Endothelial cell of umbilical vein (primary cell): ENCODE data around the gene FIGLA. TPM values are rescaled to one million over a fixed set of nuclear protein-coding genes. Genes with fewer than 3 reads are reported as not detected.

Source experiments
- BruUV-seq: library from RNA; stranded (reverse); fragments of 400-500 nt; replicated peaks from 2 replicates; lab custom pipeline; 2021; lab: Mats Ljungman, UMichigan
- CTCF ChIA-PET: fragments of 300-600, 350-600 bp; sonication (Branson Sonifier 250); formaldehyde crosslinking; loops from one replicate; lab custom pipeline; 2021; ENCODE audit warnings: antibody characterized with exemption, inconsistent platforms; lab: Charles Lee
- POLR2A ChIA-PET: fragments of 300-600, 350-600 bp; sonication (Branson Sonifier 250); formaldehyde crosslinking; loops from one replicate; lab custom pipeline; 2021; ENCODE audit warnings: antibody characterized with exemption, inconsistent platforms; lab: Charles Lee
- DNase-seq: peaks from one replicate; pipeline ENCODE4 v3.0.0-alpha.2; 2011; ENCODE audit warnings: low read depth, low spot score
- FAIRE-seq: peaks from 2 replicates; lab custom pipeline; 2011; peaks lifted over from hg19 to GRCh38; lab: Jason Lieb, UNC
- H2AFZ ChIP-seq: 2 replicates; pipeline ENCODE4 v1.6.0; 2012; ENCODE audit warnings: low read depth, low read length, control low read depth, inconsistent platforms
- H3K27ac ChIP-seq: 2 replicates; pipeline ENCODE4 v1.5.1; 2011; ENCODE audit warnings: low read depth, mild to moderate bottlenecking, control low read depth, low read length, moderate library complexity; ENCODE audit not compliant: insufficient read depth
- H3K27me3 ChIP-seq, 2 experiments: 2 replicates each; pipeline versions ENCODE4 v1.6.0 to v1.6.1; 2011; ENCODE audit warnings: low read length in 2 of 2, mixed read lengths in 1 of 2; ENCODE audit not compliant: control insufficient read depth in 2 of 2, insufficient read depth in 2 of 2
- H3K36me3 ChIP-seq, 2 experiments: 2 replicates in 1 of 2; 3 replicates in 1 of 2; pipeline ENCODE4 v1.5.1; 2011; ENCODE audit warnings: low read length in 2 of 2, mild to moderate bottlenecking in 1 of 2, moderate library complexity in 1 of 2; ENCODE audit not compliant: control insufficient read depth in 2 of 2, insufficient read depth in 2 of 2; ENCODE audit errors: extremely low read depth in 1 of 2
- H3K4me1 ChIP-seq: 3 replicates; pipeline ENCODE4 v1.5.1; 2011; ENCODE audit warnings: mild to moderate bottlenecking, low read length; ENCODE audit not compliant: control insufficient read depth, insufficient read depth; ENCODE audit errors: extremely low read depth
- H3K4me2 ChIP-seq: 2 replicates; pipeline ENCODE4 v1.6.1; 2011; ENCODE audit warnings: low read length, control low read depth, mixed read lengths; ENCODE audit not compliant: insufficient read depth
- H3K4me3 ChIP-seq, 3 experiments: fragments of 200-600 bp in 1 of 3; sonication (generic), shearing (Covaris generic) in 1 of 3; replicated peaks in 1 of 3; 2 replicates each; pipeline ENCODE4 v1.5.1; 2011 to 2016; ENCODE audit warnings: control low read depth in 3 of 3, low read length in 3 of 3, mild to moderate bottlenecking in 2 of 3, inconsistent platforms in 1 of 3, low read depth in 1 of 3, moderate library complexity in 1 of 3; ENCODE audit not compliant: insufficient read depth in 1 of 3
- H3K79me2 ChIP-seq: 2 replicates; pipeline ENCODE4 v1.6.0; 2012; ENCODE audit warnings: low read length, inconsistent platforms; ENCODE audit not compliant: control insufficient read depth, insufficient read depth
- H3K9ac ChIP-seq: replicated peaks from 2 replicates; pipeline ENCODE3; 2011; ENCODE audit warnings: low read length, control low read depth; ENCODE audit not compliant: insufficient read depth; ENCODE audit errors: extremely low read depth
- H3K9me1 ChIP-seq: replicated peaks from 3 replicates; pipeline ENCODE4 v1.6.0; 2011; ENCODE audit warnings: mild to moderate bottlenecking, low read length; ENCODE audit not compliant: control insufficient read depth, insufficient read depth; ENCODE audit errors: extremely low read depth
- H3K9me3 ChIP-seq: replicated peaks from 2 replicates; pipeline ENCODE4 v1.5.1; 2012; ENCODE audit warnings: low read length, inconsistent platforms; ENCODE audit not compliant: control insufficient read depth, insufficient read depth
- H4K20me1 ChIP-seq: replicated peaks from 2 replicates; pipeline ENCODE3; 2011; ENCODE audit warnings: mild to moderate bottlenecking, low read length; ENCODE audit not compliant: control insufficient read depth, insufficient read depth; ENCODE audit errors: extremely low read depth
- EZH2 ChIP-seq: IDR thresholded peaks from 2 replicates; pipeline ENCODE4 v1.6.1; 2012; ENCODE audit warnings: borderline replicate concordance, low read depth, mild to moderate bottlenecking, moderate library complexity, low read length, inconsistent platforms; ENCODE audit not compliant: severe bottlenecking
- FOS ChIP-seq: IDR thresholded peaks from 2 replicates; pipeline ENCODE4 v1.6.1; 2011; ENCODE audit warnings: mild to moderate bottlenecking, low read length, moderate library complexity, borderline replicate concordance; ENCODE audit not compliant: insufficient read depth
- GATA2 ChIP-seq: IDR thresholded peaks from 2 replicates; pipeline ENCODE4 v1.7.0; 2011; ENCODE audit warnings: low read depth, mild to moderate bottlenecking, moderate library complexity, mixed read lengths, low read length; ENCODE audit not compliant: insufficient read length, insufficient read depth
- JUN ChIP-seq: IDR thresholded peaks from 2 replicates; pipeline ENCODE4 v1.6.1; 2011; ENCODE audit warnings: borderline replicate concordance, low read depth; ENCODE audit not compliant: insufficient read length, insufficient read depth
- MYC ChIP-seq: IDR thresholded peaks from one replicate; pipeline ENCODE4 v1.6.1; 2011; ENCODE audit warnings: mild to moderate bottlenecking, low read depth, low read length
- POLR2A ChIP-seq: IDR thresholded peaks from 2 replicates; pipeline ENCODE4 v1.6.1; 2012; ENCODE audit warnings: low read depth, mild to moderate bottlenecking, control low read depth, low read length
- POLR2AphosphoS5 ChIP-seq: IDR thresholded peaks from 2 replicates; pipeline ENCODE4 v1.6.1; 2012; ENCODE audit warnings: low read depth, mild to moderate bottlenecking, control low read depth, low read length, moderate library complexity; ENCODE audit not compliant: insufficient read depth
- dilution Hi-C: fragments of 300-500 bp; cut with MboI; formaldehyde crosslinking; loops from one replicate; pipeline ENCODE4 v1.15.0; 2019; ENCODE audit warnings: low sequenced_read_pairs; ENCODE audit not compliant: extremely low pct_ligation_motif_present
- intact Hi-C: fragments of 100-400 bp; cut with micrococcal nuclease; formaldehyde crosslinking; loops from one replicate; pipeline ENCODE4 v1.10.0; 2022
- polyA plus RNA-seq, 4 experiments: library from polyadenylated mRNA; depleted of rRNA in 3 of 4; stranded (reverse) in 3 of 4; unstranded in 1 of 4; fragments of >200 nt; gene quantifications; 2 replicates each; pipeline versions ENCODE4 v1.2.1 to v1.2.3, GENCODE V29; 2011 to 2012; ENCODE audit warnings: missing spikeins in 1 of 4
- total RNA-seq: library from RNA; stranded (reverse); gene quantifications from 2 replicates; pipeline ENCODE4 v1.2.3, GENCODE V29; 2021
- TF ChIP-seq, protein P1 (sequence below), 2 donors: IDR thresholded peaks; 1 replicate in 1 of 2; 2 replicates in 1 of 2; pipeline ENCODE4 v1.5.1; 2011; ENCODE audit warnings: low read length in 2 of 2, mild to moderate bottlenecking in 2 of 2, moderate library complexity in 2 of 2, control low read depth in 1 of 2, inconsistent platforms in 1 of 2, low read depth in 1 of 2; ENCODE audit not compliant: insufficient read depth in 1 of 2; ENCODE audit errors: extremely low read depth in 1 of 2
- TF ChIP-seq, protein P2 (sequence below): IDR thresholded peaks from 2 replicates; pipeline ENCODE4 v1.6.1; 2011; ENCODE audit not compliant: insufficient read depth, insufficient read length

Gene FIGLA
- total and polyA plus RNA-seq, 2 donors (not counting 3 experiments of a cell fraction or from before 2014, with no cell fraction given), result not detected

DNA sequence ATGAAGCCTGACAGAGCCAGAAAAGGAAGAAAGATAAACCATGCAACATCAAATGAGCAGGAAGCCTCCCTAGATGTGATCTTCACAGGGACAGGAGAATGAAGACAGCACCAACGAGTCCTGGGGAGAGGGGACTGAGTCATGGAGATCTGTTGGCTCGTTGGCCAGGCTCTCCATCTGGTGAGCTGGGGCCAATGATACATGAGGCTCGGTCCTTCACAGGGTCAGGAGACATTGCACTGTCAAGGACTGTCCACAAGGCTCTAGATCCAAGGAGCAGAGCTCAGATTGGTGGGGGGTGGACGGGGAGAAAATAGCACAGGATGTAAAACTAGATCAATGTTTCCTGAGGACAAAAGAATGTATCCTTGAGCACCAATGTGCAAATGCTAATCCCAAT, 44.4 kb upstream of the FIGLA start:
- FAIRE-seq (no peak), DNase-seq (no peak)
- no peak overlapping the region for H3K4me3 ChIP-seq
- H3K79me2 ChIP-seq, result no peaks in the 10 kb centered on the region
- H3K4me1 ChIP-seq, result peaks cover 2% of the 10 kb centered on the region
- no TSS peak for BruUV-seq
- ChIA-PET POLR2A (no interaction called here), CTCF (no interaction called here)
- H3K36me3 ChIP-seq, result no peaks in the 10 kb centered on the region
- TF ChIP-seq, protein P1, sequence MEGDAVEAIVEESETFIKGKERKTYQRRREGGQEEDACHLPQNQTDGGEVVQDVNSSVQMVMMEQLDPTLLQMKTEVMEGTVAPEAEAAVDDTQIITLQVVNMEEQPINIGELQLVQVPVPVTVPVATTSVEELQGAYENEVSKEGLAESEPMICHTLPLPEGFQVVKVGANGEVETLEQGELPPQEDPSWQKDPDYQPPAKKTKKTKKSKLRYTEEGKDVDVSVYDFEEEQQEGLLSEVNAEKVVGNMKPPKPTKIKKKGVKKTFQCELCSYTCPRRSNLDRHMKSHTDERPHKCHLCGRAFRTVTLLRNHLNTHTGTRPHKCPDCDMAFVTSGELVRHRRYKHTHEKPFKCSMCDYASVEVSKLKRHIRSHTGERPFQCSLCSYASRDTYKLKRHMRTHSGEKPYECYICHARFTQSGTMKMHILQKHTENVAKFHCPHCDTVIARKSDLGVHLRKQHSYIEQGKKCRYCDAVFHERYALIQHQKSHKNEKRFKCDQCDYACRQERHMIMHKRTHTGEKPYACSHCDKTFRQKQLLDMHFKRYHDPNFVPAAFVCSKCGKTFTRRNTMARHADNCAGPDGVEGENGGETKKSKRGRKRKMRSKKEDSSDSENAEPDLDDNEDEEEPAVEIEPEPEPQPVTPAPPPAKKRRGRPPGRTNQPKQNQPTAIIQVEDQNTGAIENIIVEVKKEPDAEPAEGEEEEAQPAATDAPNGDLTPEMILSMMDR (IDR thresholded peaks at IDR 0.05; ENCODE audit: extremely low read depth in 1 of 2, insufficient read depth in 1 of 2, low read depth in 1 of 2, low read length in 2 of 2), result no peak
- TF ChIP-seq, protein P2, sequence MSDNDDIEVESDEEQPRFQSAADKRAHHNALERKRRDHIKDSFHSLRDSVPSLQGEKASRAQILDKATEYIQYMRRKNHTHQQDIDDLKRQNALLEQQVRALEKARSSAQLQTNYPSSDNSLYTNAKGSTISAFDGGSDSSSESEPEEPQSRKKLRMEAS, result no peak
- TF ChIP-seq POLR2AphosphoS5, result no peak
- TF ChIP-seq POLR2A, result no peak
- no peak for TF ChIP-seq JUN
- no peak for TF ChIP-seq MYC
- no peak for TF ChIP-seq GATA2
- TF ChIP-seq FOS, result no peak
- TF ChIP-seq EZH2, result no peak
- intact Hi-C loops (no loop called here), dilution Hi-C loops (no loop called here)
- H3K27ac ChIP-seq, result no peak overlapping the region
- peaks cover 2 to 7% of the 10 kb centered on the region in 2 experiments for H3K27me3 ChIP-seq
- H2AFZ ChIP-seq, result no peak overlapping the region
- H3K9me3 ChIP-seq, result no peaks in the 10 kb centered on the region
- no peaks in the 10 kb centered on the region for H4K20me1 ChIP-seq
- no peak overlapping the region for H3K4me2 ChIP-seq
- no peaks in the 10 kb centered on the region for H3K9me1 ChIP-seq
- H3K9ac ChIP-seq, result no peak overlapping the region
